Nephron progenitor cell (in vitro differentiated cells): ENCODE results near the gene SLC22A25.
"Not testable (repeated sequence)": the region's sequence is repeated elsewhere in the genome, so short reads cannot be mapped to it uniquely, and the experiment has no call there.

Source experiments
- DNase-seq: peaks from one replicate; pipeline ENCODE4 v3.0.0; 2021
- H3K27ac Mint-ChIP-seq: 2 replicates; pipeline ENCODE4 v1.8.0; 2021; ENCODE audit warnings: mild to moderate bottlenecking, moderate library complexity, mixed read lengths
- H3K27me3 Mint-ChIP-seq: 2 replicates; pipeline ENCODE4 v1.8.0; 2021; ENCODE audit warnings: mild to moderate bottlenecking, low read depth, mixed read lengths; ENCODE audit not compliant: poor library complexity
- H3K36me3 Mint-ChIP-seq: 2 replicates; pipeline ENCODE4 v1.8.0; 2021; ENCODE audit warnings: low read depth, mixed read lengths
- H3K4me1 Mint-ChIP-seq: 2 replicates; pipeline ENCODE4 v1.8.0; 2021; ENCODE audit warnings: mixed read lengths
- H3K4me3 Mint-ChIP-seq: 2 replicates; pipeline ENCODE4 v1.8.0; 2021; ENCODE audit warnings: mild to moderate bottlenecking, moderate library complexity, mixed read lengths
- H3K9me3 Mint-ChIP-seq: 2 replicates; pipeline ENCODE4 v1.8.0; 2021; ENCODE audit warnings: mild to moderate bottlenecking, moderate library complexity, mixed read lengths
- TF ChIP-seq, protein P1 (sequence below): fragments of 200-600 bp; sonication (generic); IDR thresholded peaks from 2 replicates; pipeline ENCODE4 v1.5.0; 2021; ENCODE audit warnings: antibody characterized with exemption

The SLC22A25 gene

DNA sequence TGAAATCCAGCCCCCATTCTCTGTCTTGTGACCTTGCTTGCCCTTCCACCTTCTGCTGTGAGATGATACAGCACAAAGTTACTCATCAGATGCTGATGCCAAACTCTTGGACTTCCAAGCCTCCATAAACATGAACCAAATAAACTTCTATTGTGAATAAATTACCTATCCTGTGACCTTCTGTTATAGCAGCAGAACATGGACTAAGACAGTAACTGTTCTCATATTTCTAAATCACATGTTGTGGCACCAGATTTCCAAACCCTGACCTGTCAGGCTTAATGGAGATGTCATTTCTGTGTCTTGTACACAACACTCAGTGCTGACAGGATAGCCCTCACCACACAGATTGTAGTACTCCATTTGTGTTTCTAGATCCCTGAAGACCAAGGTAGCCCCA, 6.0 kb downstream of the SLC22A25 start:
- Mint-ChIP-seq H3K9me3 (peaks cover 46% of the 10 kb centered on the region), H3K4me3 (no peak overlapping the region), H3K27ac (no peak overlapping the region), H3K36me3 (no peaks in the 10 kb centered on the region), H3K4me1 (no peaks in the 10 kb centered on the region), H3K27me3 (peaks cover 14% of the 10 kb centered on the region)
- DNase-seq, result no peak
- TF ChIP-seq, protein P1, sequence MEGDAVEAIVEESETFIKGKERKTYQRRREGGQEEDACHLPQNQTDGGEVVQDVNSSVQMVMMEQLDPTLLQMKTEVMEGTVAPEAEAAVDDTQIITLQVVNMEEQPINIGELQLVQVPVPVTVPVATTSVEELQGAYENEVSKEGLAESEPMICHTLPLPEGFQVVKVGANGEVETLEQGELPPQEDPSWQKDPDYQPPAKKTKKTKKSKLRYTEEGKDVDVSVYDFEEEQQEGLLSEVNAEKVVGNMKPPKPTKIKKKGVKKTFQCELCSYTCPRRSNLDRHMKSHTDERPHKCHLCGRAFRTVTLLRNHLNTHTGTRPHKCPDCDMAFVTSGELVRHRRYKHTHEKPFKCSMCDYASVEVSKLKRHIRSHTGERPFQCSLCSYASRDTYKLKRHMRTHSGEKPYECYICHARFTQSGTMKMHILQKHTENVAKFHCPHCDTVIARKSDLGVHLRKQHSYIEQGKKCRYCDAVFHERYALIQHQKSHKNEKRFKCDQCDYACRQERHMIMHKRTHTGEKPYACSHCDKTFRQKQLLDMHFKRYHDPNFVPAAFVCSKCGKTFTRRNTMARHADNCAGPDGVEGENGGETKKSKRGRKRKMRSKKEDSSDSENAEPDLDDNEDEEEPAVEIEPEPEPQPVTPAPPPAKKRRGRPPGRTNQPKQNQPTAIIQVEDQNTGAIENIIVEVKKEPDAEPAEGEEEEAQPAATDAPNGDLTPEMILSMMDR, result no peak

DNA sequence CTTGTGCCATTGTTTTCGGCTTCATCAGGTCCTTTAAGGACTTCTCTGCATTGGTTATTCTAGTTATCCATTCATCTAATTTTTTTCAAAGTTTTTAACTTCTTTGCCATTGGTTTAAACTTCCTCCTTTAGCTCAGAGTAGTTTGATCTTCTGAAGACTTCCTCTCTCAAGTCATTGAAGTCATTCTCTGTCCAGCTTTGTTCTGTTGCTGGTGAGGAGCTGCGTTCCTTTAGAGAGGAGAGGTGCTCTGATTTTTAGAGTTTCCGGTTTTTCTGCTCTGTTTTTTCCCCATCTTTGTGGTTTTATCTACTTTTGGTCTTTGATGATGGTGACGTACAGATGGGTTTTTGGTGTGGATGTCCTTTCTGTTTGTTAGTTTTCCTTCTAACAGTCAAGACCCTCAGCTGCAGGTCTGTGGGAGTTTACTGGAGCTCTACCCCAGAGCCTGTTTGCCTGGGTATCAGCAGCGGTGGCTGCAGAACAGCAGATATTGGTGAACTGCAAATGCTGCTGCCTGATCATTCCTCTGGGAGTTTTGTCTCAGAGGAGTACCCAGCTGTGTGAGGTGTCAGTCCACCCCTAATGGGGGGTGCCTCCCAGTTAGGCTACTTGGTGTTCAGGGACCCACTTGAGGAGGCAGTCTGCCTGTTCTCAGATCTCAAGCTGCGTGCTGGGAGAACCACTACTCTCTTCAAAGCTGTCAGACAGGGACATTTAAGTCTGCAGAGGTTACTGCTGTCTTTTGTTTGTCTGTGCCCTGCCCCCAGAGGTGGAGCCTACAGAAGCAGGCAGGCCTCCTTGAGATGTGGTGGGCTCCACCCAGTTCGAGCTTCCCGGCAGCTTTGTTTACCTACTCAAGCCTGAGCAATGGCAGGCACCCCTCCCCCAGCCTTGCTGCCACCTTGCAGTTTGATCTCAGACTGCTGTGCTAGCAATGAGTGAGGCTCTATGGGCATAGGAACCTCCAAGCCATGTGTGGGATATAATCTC, 7.6 kb downstream of the SLC22A25 start:
- Mint-ChIP-seq H3K27me3 (peaks cover 14% of the 10 kb centered on the region), H3K9me3 (peaks cover 59% of the 10 kb centered on the region)
- not testable (repeated sequence) for H3K4me3 Mint-ChIP-seq, DNase-seq, H3K36me3 Mint-ChIP-seq, H3K27ac Mint-ChIP-seq, H3K4me1 Mint-ChIP-seq

DNA sequence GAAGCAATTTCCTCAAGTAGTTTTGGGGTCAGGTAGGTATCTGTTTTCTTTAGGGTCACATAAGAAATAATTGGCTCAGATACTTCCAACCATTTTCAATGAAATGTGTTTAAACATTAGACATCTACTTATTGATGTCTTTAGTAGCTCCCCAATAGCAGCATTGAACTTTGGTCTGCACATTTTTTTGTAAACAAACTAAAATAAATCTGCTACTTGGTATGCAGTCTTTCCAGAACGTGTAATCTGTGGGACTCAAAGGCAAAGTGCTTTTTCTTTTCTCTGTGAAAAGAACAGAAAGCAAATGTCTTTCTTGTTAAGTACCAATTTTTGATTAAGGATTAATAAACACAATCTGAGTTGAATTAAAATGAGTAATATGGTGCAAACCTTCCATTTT, 13.6 kb downstream of the SLC22A25 start:
- Mint-ChIP-seq H3K9me3 (peaks cover 31% of the 10 kb centered on the region), H3K4me1 (no peaks in the 10 kb centered on the region), H3K4me3 (no peak overlapping the region), H3K27ac (no peak overlapping the region), H3K36me3 (no peaks in the 10 kb centered on the region), H3K27me3 (peaks cover 3% of the 10 kb centered on the region)
- TF ChIP-seq, protein P1, result no peak
- no peak for DNase-seq

DNA sequence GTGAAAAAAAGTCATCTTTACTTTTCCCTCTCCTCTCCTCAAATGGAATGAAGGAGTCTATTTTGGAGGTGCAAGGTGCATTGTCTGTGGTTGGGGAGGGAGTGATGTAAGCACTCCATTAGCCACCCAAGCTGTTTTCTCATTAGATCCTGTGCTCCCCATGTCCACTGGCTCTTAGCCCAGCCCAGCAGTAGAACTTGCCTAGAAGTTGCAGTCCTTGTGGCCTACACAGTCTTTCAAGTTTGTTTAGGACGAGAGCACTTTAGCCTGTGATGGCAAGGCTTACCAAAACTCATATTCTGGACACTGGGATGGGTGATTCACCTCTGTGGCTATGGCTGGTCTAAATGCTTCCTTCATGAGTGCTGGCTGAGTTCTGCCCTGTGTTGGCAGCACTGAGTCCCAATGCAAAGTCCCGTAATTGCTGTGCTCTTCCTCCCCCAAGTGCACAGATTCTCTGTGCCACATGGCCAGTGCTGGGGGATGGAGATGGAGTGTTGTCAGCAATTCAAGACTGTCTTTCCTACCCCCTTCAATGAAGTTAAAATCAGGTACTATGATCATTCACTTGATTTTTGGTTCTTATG, 15.8 kb downstream of the SLC22A25 start:
- TF ChIP-seq, protein P1, result no peak
- no peak overlapping the region for H3K27ac Mint-ChIP-seq
- peaks cover 15% of the 10 kb centered on the region for H3K9me3 Mint-ChIP-seq
- DNase-seq, result no peak
- no peaks in the 10 kb centered on the region for H3K27me3 Mint-ChIP-seq
- no peaks in the 10 kb centered on the region for H3K4me1 Mint-ChIP-seq
- no peaks in the 10 kb centered on the region for H3K36me3 Mint-ChIP-seq
- H3K4me3 Mint-ChIP-seq, result no peak overlapping the region

DNA sequence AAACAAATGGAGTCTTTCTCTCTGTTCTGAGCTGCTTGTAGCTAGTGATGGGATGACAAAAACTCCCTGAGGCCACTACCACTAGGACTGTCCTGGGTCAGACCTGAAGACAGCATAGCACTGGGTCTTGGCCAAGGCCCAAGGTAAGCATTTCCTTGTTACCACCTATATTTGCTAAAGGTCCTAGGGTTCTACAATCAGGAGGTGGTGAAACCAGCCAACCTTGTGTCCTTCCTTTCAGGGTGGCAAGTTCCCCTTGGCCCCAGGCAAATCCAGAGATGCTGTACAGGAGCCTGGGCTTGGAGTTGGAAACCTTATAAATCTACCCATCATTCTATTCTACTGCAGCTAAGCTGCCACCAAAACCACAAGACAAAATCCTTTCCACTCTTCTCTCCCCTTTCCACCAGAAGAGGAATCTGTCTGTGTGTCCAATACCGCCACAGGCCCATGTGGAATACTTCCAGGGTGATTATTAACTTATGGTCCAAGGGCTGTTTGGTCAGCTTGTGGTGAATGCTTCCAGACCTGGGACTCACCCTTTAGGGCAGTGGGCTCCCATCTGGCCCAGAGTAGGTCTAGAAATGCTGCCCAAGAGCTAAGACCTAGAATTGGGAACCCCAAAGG, 16.8 kb downstream of the SLC22A25 start:
- no peaks in the 10 kb centered on the region for H3K36me3 Mint-ChIP-seq
- H3K27ac Mint-ChIP-seq, result no peak overlapping the region
- H3K4me1 Mint-ChIP-seq, result no peaks in the 10 kb centered on the region
- no peak overlapping the region for H3K4me3 Mint-ChIP-seq
- TF ChIP-seq, protein P1, result no peak
- H3K27me3 Mint-ChIP-seq, result peaks cover 5% of the 10 kb centered on the region
- H3K9me3 Mint-ChIP-seq, result peaks cover 7% of the 10 kb centered on the region
- no peak for DNase-seq

DNA sequence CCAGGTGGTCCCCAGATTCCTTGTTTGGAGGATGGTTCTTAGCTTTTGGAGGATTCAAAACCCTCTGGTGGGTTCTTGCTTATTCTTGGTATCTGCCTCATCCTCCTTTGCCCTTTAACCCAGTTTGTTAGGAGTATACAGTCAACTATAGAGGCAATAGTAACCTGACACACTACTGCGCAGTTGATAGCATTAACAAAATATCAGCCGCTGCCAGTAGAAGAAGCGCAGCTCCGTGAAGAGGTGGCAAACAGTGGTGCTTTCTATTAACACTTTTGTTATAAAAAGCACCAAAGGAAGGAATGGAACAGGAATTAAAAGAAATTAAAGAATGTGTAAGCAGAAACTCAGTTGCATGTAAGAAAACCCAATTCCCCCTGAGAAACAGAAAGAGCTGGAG, 29.3 kb downstream of the SLC22A25 start:
- DNase-seq, result no peak
- TF ChIP-seq, protein P1, result no peak
- Mint-ChIP-seq H3K9me3 (peaks cover 1% of the 10 kb centered on the region), H3K36me3 (no peaks in the 10 kb centered on the region), H3K27ac (no peak overlapping the region), H3K4me1 (peaks cover 5% of the 10 kb centered on the region), H3K4me3 (no peak overlapping the region), H3K27me3 (peaks cover 34% of the 10 kb centered on the region)
